Measurements from ENCODE around the gene CBX8. TPM values are rescaled to one million over a fixed set of nuclear protein-coding genes. Genes with fewer than 3 reads are reported as not detected.

CBX8 gene
- total and polyA plus RNA-seq, 2 of the 13 experiments (the other 11 are each of a cell fraction or from before 2014, with no cell fraction given) = 0.34 to 12.6 TPM

GRCh38 chr17:79745641-79746105 is 51.2 kb downstream of the CBX8 start (continued):
- TF ChIP-seq, protein P1, sequence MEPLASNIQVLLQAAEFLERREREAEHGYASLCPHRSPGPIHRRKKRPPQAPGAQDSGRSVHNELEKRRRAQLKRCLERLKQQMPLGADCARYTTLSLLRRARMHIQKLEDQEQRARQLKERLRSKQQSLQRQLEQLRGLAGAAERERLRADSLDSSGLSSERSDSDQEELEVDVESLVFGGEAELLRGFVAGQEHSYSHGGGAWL (CRISPR knock-in tag; IDR thresholded peaks at IDR 0.05) = no peak
- TF ChIP-seq TOPORS (CRISPR knock-in tag; IDR thresholded peaks at IDR 0.05) (0 out of 2 replicates have a peak, but pooled peaks have one; percentile 53), ZIK1 (CRISPR knock-in tag; IDR thresholded peaks at IDR 0.05; ENCODE audit: borderline replicate concordance, low read depth) (0 out of 2 replicates have a peak, but pooled peaks have one; percentile 37), ADNP (CRISPR knock-in tag; IDR thresholded peaks at IDR 0.05) (peak; percentile 32; the same call in 1 of the 2 replicates), HIVEP1 (CRISPR knock-in tag; IDR thresholded peaks at IDR 0.05) (0 out of 2 replicates have a peak, but pooled peaks have one; percentile 25), GZF1 (CRISPR knock-in tag; IDR thresholded peaks at IDR 0.05) (no peak), ZNF564 (CRISPR knock-in tag; IDR thresholded peaks at IDR 0.05) (no peak)

DNA sequence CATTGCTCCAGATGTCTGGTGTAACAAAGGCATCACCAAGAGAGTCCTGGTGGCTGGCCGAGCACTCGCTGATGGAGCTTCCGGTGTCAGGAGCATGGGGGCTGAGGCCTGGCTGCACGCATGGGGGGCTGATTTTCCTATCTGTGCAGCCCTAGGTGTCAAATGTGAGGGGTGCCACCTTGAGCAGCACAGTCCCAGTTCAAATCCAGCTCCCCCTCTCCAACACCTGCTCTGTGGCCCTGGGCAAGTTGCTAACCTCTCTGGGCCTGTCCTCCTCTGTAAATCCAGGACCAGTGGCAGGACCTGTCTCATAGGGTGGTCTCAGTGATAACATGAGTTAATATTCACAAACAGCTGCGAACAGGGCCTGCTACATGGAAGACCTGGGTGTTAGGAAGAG is 53.3 kb downstream of the CBX8 start:
- Histone ChIP-seq H3K27ac (ENCODE audit: extremely low read length, insufficient read depth, low read length) (no peak overlapping the region), H2AFZ (ENCODE audit: low read length) (no peak overlapping the region), H3K4me1 (ENCODE audit: insufficient read depth, low read length) (peaks cover 90% of the 10 kb centered on the region), H3K79me2 (ENCODE audit: insufficient read depth, low read length) (no peaks in the 10 kb centered on the region), H4K20me1 (ENCODE audit: insufficient read depth, low read length) (no peaks in the 10 kb centered on the region), H3K9me3 (ENCODE audit: low read length) (no peaks in the 10 kb centered on the region), H3K4me3 (replicated peaks in 1 of 3; ENCODE audit: insufficient read depth in 1 of 3, low read depth in 2 of 3, low read length in 3 of 3) (peak overlapping the region in 1 of 3 experiments; percentile 75; a peak in 3 of 6 replicates), H3K4me2 (ENCODE audit: low read depth, low read length) (peak overlapping the region; percentile 96), H3K9ac (ENCODE audit: insufficient read depth, low read depth, low read length) (peak overlapping the region; percentile 63), H3K27me3 (ENCODE audit: control insufficient read depth in 1 of 2, insufficient read depth in 2 of 2, low read length in 2 of 2) (peaks cover 10 to 27% of the 10 kb centered on the region in 2 experiments; a peak in 4 of 5 replicates), H3K36me3 (replicated peaks in 1 of 2; ENCODE audit: control insufficient read depth in 1 of 2, insufficient read depth in 2 of 2, low read length in 2 of 2) (no peaks in the 10 kb centered on the region)
- POLR2A ChIA-PET = interaction anchor here (0.8 to 5.4 kb wide), 20 partner anchors 9 to 249 kb away, joined by 3 to 46 read pairs (median 6); partner anchors contain the start of genes CBX4 and CBX8
- ATAC-seq = no peak
- intact Hi-C loops (cut with micrococcal nuclease; ENCODE audit: unreplicated experiment) (loop anchor here (5.0 to 10.0 kb wide), 5 partner anchors 34 to 244 kb away; partner anchors contain the start of genes CBX2, CBX4 and CBX8), in situ Hi-C loops (cut with HindIII; ENCODE audit: extremely low pct_ligation_motif_present, low pct_unique_long_range_greater_than_20kb) (no loop called here)
- no peak for FAIRE-seq
- 17% methylated on average over 5 of the region's 5 CpGs for WGBS (ENCODE audit: low lambda C conversion rate)
- peak; percentile 96 for TF ChIP-seq ZNF768 (CRISPR knock-in tag; IDR thresholded peaks at IDR 0.05)
- 0 out of 2 replicates have a peak, but pooled peaks have one; percentile 0 for TF ChIP-seq YEATS4 (CRISPR knock-in tag; IDR thresholded peaks at IDR 0.05; ENCODE audit: borderline replicate concordance)
- peak; percentile 40; the same call in 1 of the 2 replicates for TF ChIP-seq ETV5 (CRISPR knock-in tag; IDR thresholded peaks at IDR 0.05; ENCODE audit: borderline replicate concordance)
- TF ChIP-seq ADNP (CRISPR knock-in tag; IDR thresholded peaks at IDR 0.05) = 0 out of 2 replicates have a peak, but pooled peaks have one; percentile 49
- TF ChIP-seq ZFP37 (CRISPR knock-in tag; IDR thresholded peaks at IDR 0.05; ENCODE audit: borderline replicate concordance) = no peak
- 0 out of 2 replicates have a peak, but pooled peaks have one; percentile 18 for TF ChIP-seq ZNF354B (CRISPR knock-in tag; IDR thresholded peaks at IDR 0.05)
- TF ChIP-seq ZNF784 (CRISPR knock-in tag; IDR thresholded peaks at IDR 0.05; ENCODE audit: borderline replicate concordance) = no peak
- no TSS peak for BruUV-seq (replicated peaks)
- CTCF ChIA-PET (ENCODE audit: low intra/inter-chr PET ratio, low total read pairs) = interaction anchor here (0.8 kb wide), 1 partner anchor 32 kb away, joined by 3 read pairs; no protein-coding TSS in a partner anchor
- no peak for DNase-seq (ENCODE audit: low spot score)

Data from HepG2 (cell line).